Right forelimb (tissue), 1 donor: ENCODE measurements around the gene FCGBP.
A peak's percentile ranks its signal among the peaks of the same experiment; 100 is the strongest.
"Not testable (repeated sequence)": the region's sequence is repeated elsewhere in the genome, so short reads cannot be mapped to it uniquely, and the experiment has no call there.

Experiments used
- DNase-seq: peaks from one replicate; pipeline ENCODE4 v3.0.0-alpha.2; 2018

The FCGBP gene

GRCh38 chr19:39934584-39935363, at the start of gene FCGBP:
TSS of gene FCGBP (minus strand) at chr19:39934634.
- no peak for DNase-seq

DNA sequence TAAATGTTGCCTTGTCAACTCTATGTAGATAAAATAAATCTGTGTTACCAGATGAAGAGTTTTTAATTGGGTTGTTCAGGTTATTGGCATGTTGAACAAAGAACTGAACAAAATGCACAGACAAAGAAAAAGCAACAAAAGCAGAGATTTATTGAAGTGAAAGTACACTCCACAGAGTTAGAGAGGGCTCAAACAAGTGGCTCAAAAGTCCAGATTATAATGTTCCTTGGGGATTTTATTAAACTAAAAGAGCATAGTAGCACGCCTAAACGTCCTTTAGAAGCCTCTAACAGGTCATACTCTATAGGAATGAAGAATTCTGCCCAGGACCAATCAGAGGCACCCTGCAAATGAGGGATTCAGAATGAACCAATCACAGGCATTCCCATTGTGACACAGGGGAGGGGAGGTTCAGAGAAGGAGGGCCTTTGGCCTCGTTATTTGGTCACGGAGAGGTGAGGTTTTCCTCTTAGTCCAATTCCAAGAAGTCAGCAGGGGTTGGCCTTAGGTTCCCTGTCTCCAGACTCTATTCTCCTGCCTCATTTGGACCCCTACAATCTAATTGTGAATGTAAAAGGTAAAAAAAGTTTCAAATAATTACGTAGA, 49.4 kb upstream of the FCGBP start:
- DNase-seq = no peak

- no peak for DNase-seq
Measured at GRCh38 chr19:39982883-39983282, 48.4 kb upstream of the FCGBP start.

- no peak for DNase-seq
Measured at GRCh38 chr19:39974377-39975155, 40.1 kb upstream of the FCGBP start.

GRCh38 chr19:39971380-39972035, 37.1 kb upstream of the FCGBP start:
- DNase-seq = no peak

- DNase-seq = peak; percentile 98
Measured at GRCh38 chr19:39970675-39971379, 36.4 kb upstream of the FCGBP start, which contains the start of gene PSMC4. TSS of gene PSMC4 (plus strand) at chr19:39971165. CDS start at chr19:39971203, 38 bp downstream.

- no peak for DNase-seq
Measured at GRCh38 chr19:39970425-39970674, 35.9 kb upstream of the FCGBP start.

GRCh38 chr19:39969681-39970424, 35.4 kb upstream of the FCGBP start:
- DNase-seq = no peak

GRCh38 chr19:39969266-39969665, 34.8 kb upstream of the FCGBP start:
- DNase-seq = no peak

- DNase-seq = no peak
Measured at GRCh38 chr19:39968789-39969188, 34.4 kb upstream of the FCGBP start.

DNA sequence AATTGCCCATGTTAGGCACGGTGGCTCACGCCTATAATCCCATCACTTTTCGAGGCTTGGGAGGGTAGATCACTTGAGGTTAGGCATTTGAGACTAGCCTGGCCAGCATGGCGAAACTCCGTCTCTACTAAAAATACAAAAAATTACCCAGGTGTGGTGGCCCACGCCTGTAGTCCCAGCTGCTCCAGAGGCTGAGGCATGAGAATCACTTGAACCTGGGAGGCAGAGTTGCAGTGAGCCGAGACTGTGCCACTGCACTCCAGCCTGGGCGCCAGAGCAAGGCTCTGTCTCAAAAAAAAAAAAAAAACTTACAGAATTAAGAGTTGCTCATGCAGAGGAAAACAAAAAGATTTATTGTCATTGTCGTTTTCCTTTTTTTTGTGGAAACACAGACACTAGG, 33.1 kb upstream of the FCGBP start:
- DNase-seq = no peak

DNA sequence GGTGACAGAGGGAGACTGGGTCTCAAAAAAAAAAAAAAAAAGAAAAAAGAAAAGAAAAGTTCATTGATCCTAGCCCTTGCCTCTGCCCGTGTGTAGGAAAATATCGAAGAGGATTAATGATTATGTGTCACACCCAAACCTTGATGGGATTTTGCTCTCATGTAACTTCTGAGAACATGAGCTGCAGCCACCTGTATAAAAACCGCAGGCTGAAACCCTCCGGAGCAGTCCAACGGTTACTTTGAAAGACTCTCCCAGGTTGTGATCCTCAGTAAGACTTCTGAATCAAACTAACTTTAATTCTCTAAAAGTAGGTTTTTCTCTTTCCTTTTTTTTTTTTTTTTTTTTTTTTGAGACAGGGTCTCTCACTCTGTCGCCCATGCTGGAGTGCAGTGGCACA, 32.2 kb upstream of the FCGBP start:
- DNase-seq = no peak

GRCh38 chr19:39963898-39964297, 29.5 kb upstream of the FCGBP start:
- DNase-seq = no peak

DNA sequence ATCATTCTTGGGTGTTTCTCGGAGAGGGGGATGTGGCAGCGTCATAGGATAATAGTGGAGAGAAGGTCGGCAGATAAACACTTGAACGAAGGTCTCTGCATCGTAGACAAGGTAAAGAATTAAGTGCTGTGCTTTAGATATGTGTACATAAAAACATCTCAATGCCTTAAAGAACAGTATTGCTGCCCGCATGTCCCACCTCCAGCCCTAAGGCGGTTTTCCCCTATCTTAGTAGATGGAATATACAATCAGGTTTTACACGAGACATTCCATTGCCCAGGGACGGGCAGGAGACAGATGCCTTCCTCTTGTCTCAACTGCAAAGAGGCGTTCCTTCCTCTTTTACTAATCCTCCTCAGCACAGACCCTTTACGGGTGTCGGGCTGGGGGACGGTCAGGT, 25.0 kb upstream of the FCGBP start:
- DNase-seq = not testable (repeated sequence)

- DNase-seq = not testable (repeated sequence)
Measured at GRCh38 chr19:39958942-39959341, 24.5 kb upstream of the FCGBP start.

DNA sequence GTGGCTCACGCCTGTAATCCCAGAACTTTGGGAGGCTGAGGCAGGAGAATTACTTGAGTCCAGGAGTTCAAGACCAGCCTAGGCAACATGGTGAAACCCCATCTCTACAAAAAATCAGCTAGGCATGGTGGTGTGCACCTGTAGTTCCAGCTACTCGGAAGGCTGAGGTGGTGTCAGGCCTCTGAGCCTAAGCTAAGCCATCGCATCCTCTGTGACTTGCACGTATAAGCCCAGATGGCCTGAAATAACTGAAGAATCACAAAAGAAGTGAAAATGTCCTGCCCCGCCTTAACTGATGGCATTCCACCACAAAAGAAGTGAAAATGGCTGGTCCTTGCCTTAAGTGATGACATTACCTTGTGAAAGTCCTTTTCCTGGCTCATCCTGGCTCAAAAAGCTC, 23.5 kb upstream of the FCGBP start:
- DNase-seq = not testable (repeated sequence)

DNA sequence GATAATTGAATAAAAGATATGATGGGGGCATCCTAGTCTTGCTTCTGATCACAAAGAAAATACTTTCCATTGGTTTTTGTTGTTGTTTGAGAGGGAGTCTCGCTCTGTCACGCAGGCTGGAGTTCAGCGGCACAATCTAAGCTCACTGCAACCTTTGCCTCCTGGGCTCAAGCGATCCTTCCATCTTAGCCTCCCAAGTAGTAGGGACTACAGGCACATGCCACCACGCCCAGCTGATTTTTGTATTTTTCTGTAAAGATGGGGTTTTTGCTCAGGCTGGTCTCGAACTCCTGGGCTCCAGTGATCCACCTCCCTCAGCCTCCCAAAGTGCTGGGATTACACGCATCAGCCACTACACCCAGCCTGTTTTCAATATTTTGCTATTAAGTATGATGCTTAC, 19.5 kb upstream of the FCGBP start:
- no peak for DNase-seq

GRCh38 chr19:39951686-39952085, 17.3 kb upstream of the FCGBP start:
- no peak for DNase-seq

- no peak for DNase-seq
Measured at GRCh38 chr19:39951065-39951650, 16.7 kb upstream of the FCGBP start.

GRCh38 chr19:39949026-39949747, 14.8 kb upstream of the FCGBP start:
- DNase-seq = no peak

- DNase-seq = no peak
Measured at GRCh38 chr19:39946532-39946931, 12.1 kb upstream of the FCGBP start.
